CD4-positive, alpha-beta T cell treated with Interleukin-6 at 100 ng/mL for 8 hours (primary cell): Measurements from ENCODE around the gene GEN1.

ENCODE experiments used
- DNase-seq: peaks from one replicate; pipeline ENCODE4 v3.0.0-alpha.2; 2020; ENCODE audit warnings: mixed read lengths, low spot score

The GEN1 gene

DNA sequence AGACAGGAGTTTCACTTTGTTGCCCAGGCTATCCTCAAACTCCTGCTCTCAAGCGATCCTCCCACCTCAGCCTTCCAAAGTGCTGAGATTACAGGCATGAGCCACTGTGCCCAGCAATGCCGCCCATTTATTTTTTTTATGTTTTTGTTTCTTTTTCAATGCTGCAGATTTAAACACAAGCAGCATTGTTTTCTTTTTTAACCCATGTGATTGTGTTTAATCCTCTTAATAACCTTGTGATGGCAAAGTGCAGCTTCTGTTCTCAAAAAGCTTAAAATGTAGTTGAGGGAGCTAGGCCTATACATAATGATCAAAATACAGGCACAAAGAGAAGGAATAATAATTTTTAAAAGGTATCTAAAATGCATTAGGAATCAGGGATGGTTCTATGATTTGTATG is 73.8 kb downstream of the GEN1 start:
- DNase-seq, result no peak

DNA sequence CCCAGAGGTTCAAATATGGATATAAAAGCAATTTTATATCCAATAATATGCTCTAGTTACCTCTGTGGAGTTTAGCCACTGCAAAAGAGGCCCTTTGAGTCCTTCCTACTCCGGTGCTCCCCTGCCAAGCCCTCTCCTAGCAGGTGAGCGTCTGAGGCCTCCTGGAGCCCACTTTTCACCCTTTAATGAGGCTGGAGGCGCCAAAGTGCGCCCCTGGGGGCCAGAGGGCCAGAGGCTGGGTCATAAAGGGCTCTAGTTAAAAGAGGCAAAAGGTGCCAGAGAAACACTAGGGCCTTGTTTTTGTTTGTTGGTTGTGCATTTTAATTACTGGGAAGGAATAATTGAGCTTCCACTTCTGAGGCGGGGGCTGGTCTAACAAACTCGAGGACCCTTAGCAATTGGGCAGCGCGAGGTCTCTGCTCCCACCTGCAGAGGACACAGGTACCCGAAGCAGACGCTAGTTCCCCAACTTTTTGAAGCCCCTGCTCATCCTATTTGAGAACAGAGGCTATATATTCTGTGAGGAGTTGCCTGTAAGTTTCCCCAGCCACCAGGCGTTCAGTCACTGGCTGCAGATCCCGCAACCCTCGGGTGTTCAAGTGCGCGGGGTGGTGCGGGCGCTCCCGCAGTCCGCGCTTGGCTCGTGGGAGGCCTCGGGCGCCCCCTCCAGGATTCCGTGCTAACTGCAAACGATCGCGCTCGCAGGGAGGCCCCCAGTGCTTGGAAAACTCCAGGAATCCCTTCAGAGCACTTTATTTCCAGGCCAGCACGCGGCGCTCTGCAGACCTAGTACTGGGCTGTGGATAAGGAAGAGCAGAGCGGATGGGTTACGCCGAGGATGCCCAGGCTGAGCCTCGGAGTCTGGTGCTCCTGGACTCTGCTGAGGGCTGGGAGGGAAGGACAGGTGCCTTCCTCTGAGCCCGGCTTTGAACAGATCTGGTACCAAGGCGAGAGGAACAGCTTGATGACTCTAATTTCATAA is 76.4 kb downstream of the GEN1 start:
- no peak for DNase-seq

DNA sequence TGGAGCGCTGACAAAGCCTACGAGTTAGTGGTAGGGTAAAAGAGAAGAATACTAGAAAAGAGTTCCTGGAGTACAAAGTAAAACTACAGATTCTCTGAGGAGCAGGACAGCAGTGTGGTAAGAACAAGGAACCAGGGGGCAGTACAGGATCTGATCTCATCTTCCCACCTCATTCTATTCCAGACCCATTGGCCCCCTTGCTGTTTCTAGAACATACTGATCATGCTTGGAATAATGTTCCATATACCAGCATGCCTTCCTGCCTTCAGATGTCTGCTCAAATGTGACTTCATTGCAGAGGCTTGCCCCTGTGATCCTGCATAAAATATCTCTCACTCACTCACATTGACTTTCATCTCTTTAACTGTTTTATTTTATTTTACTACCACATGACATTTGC is 81.6 kb downstream of the GEN1 start:
- DNase-seq, result no peak
